Stimulated activated CD4-positive, alpha-beta T cell treated with anti-CD3 and anti-CD28 coated beads, Interleukin-12 subunit alpha, Interleukin-12 subunit beta, amount 100 ng/mL, for 4 hours (primary cell): ENCODE measurements around the gene VCX3A.
"Not testable (repeated sequence)": the region's sequence is repeated elsewhere in the genome, so short reads cannot be mapped to it uniquely, and the experiment has no call there.

Experiments used
- DNase-seq: peaks from one replicate; pipeline ENCODE4 v3.0.0-alpha.2; 2020

Gene VCX3A

DNA sequence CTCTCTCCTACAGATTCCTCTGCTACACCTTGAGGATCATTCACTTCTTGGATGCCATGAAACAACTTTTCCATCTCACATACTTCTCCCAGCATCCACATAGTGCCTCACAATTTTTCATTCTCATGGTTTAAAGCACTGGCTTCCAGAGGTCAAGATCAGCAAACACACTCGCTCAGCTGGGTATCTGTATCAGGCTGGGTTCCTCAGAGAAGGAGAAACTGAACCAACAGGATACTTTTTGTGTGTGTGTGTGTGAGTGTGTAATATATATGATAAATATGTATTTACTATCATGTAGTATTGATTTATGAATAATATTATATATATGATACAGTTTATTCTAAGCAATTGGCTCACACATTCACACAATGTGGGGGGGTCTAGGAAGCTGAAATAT, at the start of gene VCX3A:
Gene VCX3A, minus strand, starts transcription at position 101 of the 400 bp plus-strand sequence. CDS start 621 bp downstream, outside the sequence.
- not testable (repeated sequence) for DNase-seq

- DNase-seq: no peak
These were observed 39.8 kb upstream of the VCX3A start for GRCh38 chrX:6574762-6575161.

GRCh38 chrX:6568031-6568430, 33.1 kb upstream of the VCX3A start:
- DNase-seq: no peak

DNA sequence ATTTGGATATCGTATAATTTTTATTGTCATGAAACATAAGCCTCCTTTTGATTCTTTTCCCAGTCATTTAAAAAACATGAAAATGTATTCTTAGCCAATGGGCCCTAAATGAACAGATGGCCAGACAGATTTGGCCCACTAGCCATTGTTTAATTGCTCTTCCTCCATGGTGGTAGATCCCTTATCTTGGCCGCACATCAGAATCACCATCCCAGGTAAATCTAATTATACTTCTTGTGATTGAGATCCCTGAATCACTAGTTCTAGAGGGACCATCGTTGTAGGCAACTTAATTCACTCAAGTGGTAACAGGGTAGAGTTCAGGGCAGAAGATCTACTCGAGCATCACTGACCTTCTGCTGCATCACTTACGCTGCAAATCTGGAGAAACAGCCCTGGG, 24.1 kb upstream of the VCX3A start:
- DNase-seq: no peak

DNA sequence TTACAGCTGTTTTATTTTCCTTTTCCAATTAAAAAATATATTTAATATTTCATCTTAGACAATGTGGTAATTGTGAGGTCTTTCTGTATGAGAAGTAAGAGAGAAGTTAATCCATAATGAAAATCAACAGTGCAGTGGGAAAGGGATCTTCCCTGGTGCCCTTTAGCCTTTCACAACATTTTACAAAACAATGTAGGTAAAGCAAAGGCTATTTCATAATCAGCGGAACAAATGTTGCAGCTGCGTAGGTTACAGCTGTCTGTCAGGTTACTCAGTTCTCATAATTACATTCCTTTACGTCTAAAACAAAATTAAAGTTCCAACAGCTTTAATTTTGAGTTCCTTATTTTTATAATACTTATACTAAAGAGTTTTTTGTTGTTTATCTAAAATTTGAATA, 22.8 kb upstream of the VCX3A start:
- DNase-seq: no peak

- no peak for DNase-seq
These were observed 16.1 kb upstream of the VCX3A start for GRCh38 chrX:6550999-6551398.

- DNase-seq: no peak
These were observed 10.8 kb upstream of the VCX3A start for GRCh38 chrX:6545712-6546111.

DNA sequence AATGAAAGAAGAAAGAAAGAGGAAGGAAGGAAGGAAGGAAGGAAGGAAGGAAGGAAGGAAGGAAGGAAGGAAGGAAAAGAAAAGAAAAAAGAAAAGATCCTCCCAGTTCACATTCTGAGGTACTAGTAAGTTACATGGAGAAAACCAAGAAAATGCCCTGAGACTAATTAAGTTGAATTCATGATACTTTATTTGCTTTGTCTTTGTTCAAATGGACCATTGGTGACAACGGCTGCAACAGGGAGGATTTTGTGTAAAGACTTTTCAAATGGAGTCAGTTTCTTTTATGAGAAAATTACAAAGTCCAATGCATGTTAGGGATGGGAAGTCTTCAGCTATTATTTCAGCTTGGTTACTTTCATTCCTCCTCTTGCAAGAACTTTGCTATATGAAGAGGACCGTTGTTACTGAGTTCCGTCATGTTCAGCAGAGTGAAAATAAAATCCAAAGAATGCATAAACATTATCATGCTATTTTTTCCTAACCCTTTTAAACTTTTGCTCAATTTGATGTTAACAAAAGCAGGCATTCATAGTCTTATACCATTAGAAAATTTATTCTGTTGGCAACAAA, 8.3 kb downstream of the VCX3A start:
- DNase-seq: no peak

DNA sequence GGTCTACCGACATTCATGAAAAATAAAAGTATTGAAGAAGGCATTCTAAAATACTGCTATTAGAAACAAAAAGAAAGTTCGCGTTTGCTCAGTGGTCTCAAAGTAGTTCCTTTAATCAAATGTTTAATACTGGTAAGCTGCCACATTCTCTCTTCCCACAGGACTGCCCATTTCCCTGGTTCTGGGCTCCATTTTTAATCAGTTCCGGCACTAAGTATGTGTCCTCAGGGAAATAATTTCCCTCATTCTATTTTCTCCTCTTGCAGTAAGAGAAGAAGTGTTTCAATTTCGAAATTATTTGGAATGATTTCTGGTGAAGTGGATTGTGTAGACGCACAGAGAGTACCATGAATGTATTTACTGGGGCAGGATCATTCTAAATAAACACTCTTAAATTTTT, 17.5 kb downstream of the VCX3A start:
- DNase-seq: no peak

- no peak for DNase-seq
These were observed 28.5 kb downstream of the VCX3A start for GRCh38 chrX:6506444-6506843.

DNA sequence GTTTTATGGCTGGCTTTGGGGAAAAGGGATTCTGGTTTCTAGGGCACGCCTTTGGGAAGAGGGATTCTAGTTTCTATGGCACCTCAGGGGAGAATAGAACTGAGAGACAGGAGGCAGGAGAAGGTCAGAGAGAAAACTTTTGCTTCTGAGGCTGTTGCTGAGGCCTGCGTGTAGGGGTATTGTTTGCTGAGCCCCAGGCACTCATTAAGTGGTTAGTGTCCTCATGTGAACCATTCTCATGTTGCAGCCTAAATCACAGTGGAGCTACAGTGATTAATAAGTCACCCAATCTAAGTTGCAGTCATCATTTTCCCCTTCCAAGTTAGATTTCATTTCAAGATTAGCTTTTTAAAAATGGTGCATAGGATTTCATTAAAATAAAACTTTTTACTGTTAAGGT, 29.0 kb downstream of the VCX3A start:
- no peak for DNase-seq

DNA sequence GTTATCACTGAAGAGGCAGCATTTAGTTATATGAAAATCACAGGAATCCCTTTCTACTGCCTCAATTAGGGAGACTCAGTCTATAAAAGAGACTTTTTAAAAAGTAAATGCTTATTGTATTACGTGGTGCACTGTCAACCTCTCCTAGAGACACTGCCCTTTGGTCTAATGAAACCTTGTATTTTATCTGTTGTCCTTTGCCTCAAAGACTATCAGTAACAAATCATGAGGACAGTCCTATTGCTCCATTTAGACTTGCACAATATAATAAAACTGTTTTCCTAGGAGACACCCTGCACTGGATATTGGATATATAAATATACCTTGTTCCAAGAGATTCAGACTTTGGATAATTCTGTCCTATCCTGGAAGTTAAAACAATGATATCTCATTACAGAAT, 34.2 kb downstream of the VCX3A start:
- DNase-seq: no peak

- no peak for DNase-seq
These were observed 36.6 kb downstream of the VCX3A start for GRCh38 chrX:6498324-6498723.
